Activated naive CD8-positive, alpha-beta T cell treated with anti-CD3 and anti-CD28 coated beads, Interleukin-2, amount 10 ng/mL, durations not matched to agents 7 days and 5 days (primary cell): Measurements from ENCODE around the gene SPATA31A6. TPM values are rescaled to one million over a fixed set of nuclear protein-coding genes. Genes with fewer than 3 reads are reported as not detected.
"Not testable (repeated sequence)": the region's sequence is repeated elsewhere in the genome, so short reads cannot be mapped to it uniquely, and the experiment has no call there.

Experiments used
- ATAC-seq: fragments of 150-1000 bp; cut with Tn5 transposase; one replicate; pipeline ENCODE4 v1.10.0; 2021; ENCODE audit warnings: low read depth, moderate library complexity
- POLR2A ChIA-PET: fragments of 350-600 bp; sonication (Branson Sonifier 250); formaldehyde crosslinking; loops from one replicate; lab custom pipeline; 2021; ENCODE audit warnings: antibody characterized with exemption; lab: Charles Lee
- DNase-seq: peaks from one replicate; pipeline ENCODE4 v3.0.0; 2021
- H3K27ac Mint-ChIP-seq: one replicate; pipeline ENCODE4 v1.8.0; 2022; ENCODE audit warnings: mild to moderate bottlenecking, mixed read lengths
- H3K27me3 Mint-ChIP-seq: one replicate; pipeline ENCODE4 v1.8.0; 2022; ENCODE audit warnings: mild to moderate bottlenecking, moderate library complexity, mixed read lengths
- H3K36me3 Mint-ChIP-seq: one replicate; pipeline ENCODE4 v1.8.0; 2021; ENCODE audit warnings: mild to moderate bottlenecking, mixed read lengths
- H3K4me1 Mint-ChIP-seq: one replicate; pipeline ENCODE4 v1.8.0; 2021; ENCODE audit warnings: mixed read lengths
- H3K4me3 Mint-ChIP-seq: one replicate; pipeline ENCODE4 v1.8.0; 2022; ENCODE audit warnings: mild to moderate bottlenecking, moderate library complexity, mixed read lengths
- H3K9me3 Mint-ChIP-seq: one replicate; pipeline ENCODE4 v1.8.0; 2021; ENCODE audit warnings: mixed read lengths
- total RNA-seq, 2 experiments: library from RNA; stranded (reverse); gene quantifications; one replicate each; pipeline ENCODE4 v1.2.3, GENCODE V29; 2021

SPATA31A6 gene
- total RNA-seq = not detected

- H3K27me3 Mint-ChIP-seq, H3K4me1 Mint-ChIP-seq, H3K9me3 Mint-ChIP-seq, ATAC-seq, H3K27ac Mint-ChIP-seq, H3K36me3 Mint-ChIP-seq, POLR2A ChIA-PET, H3K4me3 Mint-ChIP-seq, DNase-seq: not testable (repeated sequence)
These were observed at the start of gene SPATA31A6 for GRCh38 chr9:42183359-42183758. Gene SPATA31A6 (plus strand): TSS chr9:42183659. CDS start chr9:42183688, 29 bp downstream.

GRCh38 chr9:42160299-42160698 lies 23.2 kb upstream of the SPATA31A6 start:
- H3K4me1 Mint-ChIP-seq, POLR2A ChIA-PET, H3K9me3 Mint-ChIP-seq, H3K36me3 Mint-ChIP-seq, DNase-seq, H3K27ac Mint-ChIP-seq, H3K4me3 Mint-ChIP-seq, ATAC-seq, H3K27me3 Mint-ChIP-seq: not testable (repeated sequence)

- H3K4me3 Mint-ChIP-seq, H3K27ac Mint-ChIP-seq, POLR2A ChIA-PET, DNase-seq, H3K9me3 Mint-ChIP-seq, H3K4me1 Mint-ChIP-seq, H3K27me3 Mint-ChIP-seq, H3K36me3 Mint-ChIP-seq, ATAC-seq: not testable (repeated sequence)
These were observed 36.4 kb downstream of the SPATA31A6 start for GRCh38 chr9:42219861-42220260.

GRCh38 chr9:42223230-42223629 lies 39.8 kb downstream of the SPATA31A6 start:
- H3K4me1 Mint-ChIP-seq, DNase-seq, H3K27ac Mint-ChIP-seq, H3K27me3 Mint-ChIP-seq, H3K4me3 Mint-ChIP-seq, H3K36me3 Mint-ChIP-seq, ATAC-seq, H3K9me3 Mint-ChIP-seq, POLR2A ChIA-PET: not testable (repeated sequence)

GRCh38 chr9:42233031-42233430 lies 49.6 kb downstream of the SPATA31A6 start:
- H3K36me3 Mint-ChIP-seq, H3K9me3 Mint-ChIP-seq, H3K27me3 Mint-ChIP-seq, H3K4me1 Mint-ChIP-seq, ATAC-seq, H3K27ac Mint-ChIP-seq, DNase-seq, POLR2A ChIA-PET, H3K4me3 Mint-ChIP-seq: not testable (repeated sequence)

GRCh38 chr9:42234610-42235009 lies 51.2 kb downstream of the SPATA31A6 start:
- H3K9me3 Mint-ChIP-seq, ATAC-seq, H3K36me3 Mint-ChIP-seq, H3K27me3 Mint-ChIP-seq, H3K4me3 Mint-ChIP-seq, H3K4me1 Mint-ChIP-seq, POLR2A ChIA-PET, H3K27ac Mint-ChIP-seq, DNase-seq: not testable (repeated sequence)

- H3K4me1 Mint-ChIP-seq, POLR2A ChIA-PET, H3K4me3 Mint-ChIP-seq, H3K36me3 Mint-ChIP-seq, H3K9me3 Mint-ChIP-seq, DNase-seq, ATAC-seq, H3K27ac Mint-ChIP-seq, H3K27me3 Mint-ChIP-seq: not testable (repeated sequence)
These were observed 52.0 kb downstream of the SPATA31A6 start for GRCh38 chr9:42235352-42235991.

- H3K36me3 Mint-ChIP-seq, ATAC-seq, H3K4me1 Mint-ChIP-seq, POLR2A ChIA-PET, H3K9me3 Mint-ChIP-seq, H3K27ac Mint-ChIP-seq, DNase-seq, H3K27me3 Mint-ChIP-seq, H3K4me3 Mint-ChIP-seq: not testable (repeated sequence)
These were observed 52.6 kb downstream of the SPATA31A6 start for GRCh38 chr9:42236097-42236496.

GRCh38 chr9:42237381-42237780 lies 53.9 kb downstream of the SPATA31A6 start:
- H3K4me3 Mint-ChIP-seq, DNase-seq, H3K27ac Mint-ChIP-seq, H3K36me3 Mint-ChIP-seq, ATAC-seq, H3K4me1 Mint-ChIP-seq, H3K9me3 Mint-ChIP-seq, H3K27me3 Mint-ChIP-seq, POLR2A ChIA-PET: not testable (repeated sequence)

GRCh38 chr9:42238862-42239261 lies 55.4 kb downstream of the SPATA31A6 start:
- ATAC-seq, H3K4me3 Mint-ChIP-seq, H3K4me1 Mint-ChIP-seq, H3K9me3 Mint-ChIP-seq, DNase-seq, H3K27me3 Mint-ChIP-seq, POLR2A ChIA-PET, H3K36me3 Mint-ChIP-seq, H3K27ac Mint-ChIP-seq: not testable (repeated sequence)

Other genes with a start within 250 kb of the SPATA31A6 start
- not detected for gene CNTNAP3B, start 54.2 kb upstream of the SPATA31A6 start, total RNA-seq